Measurements from ENCODE around the gene SRPRB. TPM values are rescaled to one million over a fixed set of nuclear protein-coding genes. Genes with fewer than 3 reads are reported as not detected.

The SRPRB gene
- total RNA-seq, 1 donor from 2014 or later = 22.9 TPM

GRCh38 chr3:133758964-133759739 lies 46.5 kb upstream of the SRPRB start:
- Mint-ChIP-seq H3K4me3 (ENCODE audit: unreplicated experiment) (no peak overlapping the region), H3K27ac (ENCODE audit: unreplicated experiment) (no peak overlapping the region), H3K27me3 (ENCODE audit: unreplicated experiment) (peaks cover 4% of the 10 kb centered on the region), H3K9me3 (ENCODE audit: unreplicated experiment) (no peaks in the 10 kb centered on the region), H3K4me1 (ENCODE audit: unreplicated experiment) (no peaks in the 10 kb centered on the region), H3K36me3 (ENCODE audit: low read depth, unreplicated experiment) (no peaks in the 10 kb centered on the region)
- DNase-seq (ENCODE audit: low spot score) = no peak
- TF ChIP-seq, protein P1, sequence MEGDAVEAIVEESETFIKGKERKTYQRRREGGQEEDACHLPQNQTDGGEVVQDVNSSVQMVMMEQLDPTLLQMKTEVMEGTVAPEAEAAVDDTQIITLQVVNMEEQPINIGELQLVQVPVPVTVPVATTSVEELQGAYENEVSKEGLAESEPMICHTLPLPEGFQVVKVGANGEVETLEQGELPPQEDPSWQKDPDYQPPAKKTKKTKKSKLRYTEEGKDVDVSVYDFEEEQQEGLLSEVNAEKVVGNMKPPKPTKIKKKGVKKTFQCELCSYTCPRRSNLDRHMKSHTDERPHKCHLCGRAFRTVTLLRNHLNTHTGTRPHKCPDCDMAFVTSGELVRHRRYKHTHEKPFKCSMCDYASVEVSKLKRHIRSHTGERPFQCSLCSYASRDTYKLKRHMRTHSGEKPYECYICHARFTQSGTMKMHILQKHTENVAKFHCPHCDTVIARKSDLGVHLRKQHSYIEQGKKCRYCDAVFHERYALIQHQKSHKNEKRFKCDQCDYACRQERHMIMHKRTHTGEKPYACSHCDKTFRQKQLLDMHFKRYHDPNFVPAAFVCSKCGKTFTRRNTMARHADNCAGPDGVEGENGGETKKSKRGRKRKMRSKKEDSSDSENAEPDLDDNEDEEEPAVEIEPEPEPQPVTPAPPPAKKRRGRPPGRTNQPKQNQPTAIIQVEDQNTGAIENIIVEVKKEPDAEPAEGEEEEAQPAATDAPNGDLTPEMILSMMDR (IDR thresholded peaks at IDR 0.05; ENCODE audit: unreplicated experiment) = no peak

DNA sequence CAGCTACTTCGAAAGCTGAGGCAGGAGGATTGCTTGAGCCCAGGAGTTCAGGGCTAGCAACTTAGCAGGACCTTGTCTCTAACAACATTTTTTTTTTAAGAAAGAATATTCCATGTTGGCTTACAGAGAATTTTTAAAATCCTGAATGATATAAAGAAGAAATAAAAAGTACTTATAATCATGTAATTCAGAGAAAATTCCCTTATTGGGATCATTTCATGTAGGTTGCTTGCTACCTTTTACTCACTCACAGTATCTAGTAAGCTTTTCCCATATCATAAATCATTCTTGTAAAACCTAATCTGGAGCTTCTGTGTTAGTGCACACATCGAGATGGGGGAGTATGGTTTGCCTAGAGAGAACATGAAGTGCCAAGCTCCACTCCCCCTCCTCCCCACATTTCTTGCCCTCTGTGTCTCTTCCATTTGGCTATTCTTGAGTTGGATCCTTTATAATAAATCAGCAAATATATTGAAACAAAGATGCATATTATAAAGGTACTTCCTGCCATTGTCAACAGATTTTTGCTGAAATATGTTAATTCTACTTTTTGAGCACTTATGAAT lies 45.8 kb upstream of the SRPRB start:
- Mint-ChIP-seq H3K27ac (ENCODE audit: unreplicated experiment) (no peak overlapping the region), H3K36me3 (ENCODE audit: low read depth, unreplicated experiment) (no peaks in the 10 kb centered on the region), H3K9me3 (ENCODE audit: unreplicated experiment) (no peaks in the 10 kb centered on the region), H3K27me3 (ENCODE audit: unreplicated experiment) (peaks cover 4% of the 10 kb centered on the region), H3K4me3 (ENCODE audit: unreplicated experiment) (no peak overlapping the region), H3K4me1 (ENCODE audit: unreplicated experiment) (peaks cover 3% of the 10 kb centered on the region)
- no peak for DNase-seq (ENCODE audit: low spot score)
- TF ChIP-seq, protein P1 (IDR thresholded peaks at IDR 0.05; ENCODE audit: unreplicated experiment) = no peak

- H3K27ac Mint-ChIP-seq (ENCODE audit: unreplicated experiment) = no peak overlapping the region
- no peaks in the 10 kb centered on the region for H3K9me3 Mint-ChIP-seq (ENCODE audit: unreplicated experiment)
- TF ChIP-seq, protein P1 (IDR thresholded peaks at IDR 0.05; ENCODE audit: unreplicated experiment) = no peak
- peaks cover 9% of the 10 kb centered on the region for H3K4me1 Mint-ChIP-seq (ENCODE audit: unreplicated experiment)
- peaks cover 1% of the 10 kb centered on the region for H3K27me3 Mint-ChIP-seq (ENCODE audit: unreplicated experiment)
- DNase-seq (ENCODE audit: low spot score) = no peak
- no peaks in the 10 kb centered on the region for H3K36me3 Mint-ChIP-seq (ENCODE audit: low read depth, unreplicated experiment)
- H3K4me3 Mint-ChIP-seq (ENCODE audit: unreplicated experiment) = no peak overlapping the region
Observed at GRCh38 chr3:133760916-133761315, 44.7 kb upstream of the SRPRB start.

- Mint-ChIP-seq H3K27me3 (ENCODE audit: unreplicated experiment) (peaks cover 1% of the 10 kb centered on the region), H3K4me3 (ENCODE audit: unreplicated experiment) (no peak overlapping the region), H3K9me3 (ENCODE audit: unreplicated experiment) (no peaks in the 10 kb centered on the region), H3K27ac (ENCODE audit: unreplicated experiment) (no peak overlapping the region), H3K36me3 (ENCODE audit: low read depth, unreplicated experiment) (no peaks in the 10 kb centered on the region), H3K4me1 (ENCODE audit: unreplicated experiment) (peaks cover 18% of the 10 kb centered on the region)
- TF ChIP-seq, protein P1 (IDR thresholded peaks at IDR 0.05; ENCODE audit: unreplicated experiment) = no peak
- no peak for DNase-seq (ENCODE audit: low spot score)
Observed at GRCh38 chr3:133761605-133762484, 43.8 kb upstream of the SRPRB start.
